HG03520 (cell line): ENCODE results near the gene SNRPD1.
"Not testable (repeated sequence)": the region's sequence is repeated elsewhere in the genome, so short reads cannot be mapped to it uniquely, and the experiment has no call there.

Source experiments
- ATAC-seq: cut with Tn5 transposase; IDR thresholded peaks from one replicate; pipeline ENCODE4 v1.9.1; 2021; ENCODE audit warnings: mild to moderate bottlenecking, moderate library complexity; ENCODE audit not compliant: unreplicated experiment

SNRPD1 gene

GRCh38 chr18:21634588-21635199 is 22.6 kb downstream of the SNRPD1 start:
- no peak for ATAC-seq

- ATAC-seq, result no peak
These were observed 24.7 kb downstream of the SNRPD1 start for GRCh38 chr18:21636769-21637168.

GRCh38 chr18:21638822-21639221 is 26.7 kb downstream of the SNRPD1 start:
- no peak for ATAC-seq

GRCh38 chr18:21640375-21640774 is 28.3 kb downstream of the SNRPD1 start:
- ATAC-seq, result not testable (repeated sequence)

- ATAC-seq, result no peak
These were observed 38.2 kb downstream of the SNRPD1 start for GRCh38 chr18:21650311-21650710.

GRCh38 chr18:21652073-21652472 is 40.0 kb downstream of the SNRPD1 start:
- ATAC-seq, result no peak

- no peak for ATAC-seq
These were observed 41.2 kb downstream of the SNRPD1 start for GRCh38 chr18:21653361-21653760.

- no peak for ATAC-seq
These were observed 44.3 kb downstream of the SNRPD1 start for GRCh38 chr18:21656402-21656801.

- ATAC-seq, result no peak
These were observed 48.0 kb downstream of the SNRPD1 start for GRCh38 chr18:21660078-21660477.

- ATAC-seq, result no peak
These were observed 50.5 kb downstream of the SNRPD1 start for GRCh38 chr18:21662581-21662980.

- no peak for ATAC-seq
These were observed 51.5 kb downstream of the SNRPD1 start for GRCh38 chr18:21663578-21663977.

- no peak for ATAC-seq
These were observed 52.0 kb downstream of the SNRPD1 start for GRCh38 chr18:21664069-21664468.

- no peak for ATAC-seq
These were observed 57.7 kb downstream of the SNRPD1 start for GRCh38 chr18:21669736-21670285.

- no peak for ATAC-seq
These were observed 60.6 kb downstream of the SNRPD1 start for GRCh38 chr18:21672521-21673267.

- not testable (repeated sequence) for ATAC-seq
These were observed 63.2 kb downstream of the SNRPD1 start for GRCh38 chr18:21675354-21675753.

GRCh38 chr18:21678859-21679258 is 66.7 kb downstream of the SNRPD1 start:
- ATAC-seq, result no peak

GRCh38 chr18:21680161-21680560 is 68.0 kb downstream of the SNRPD1 start:
- no peak for ATAC-seq

- no peak for ATAC-seq
These were observed 70.4 kb downstream of the SNRPD1 start for GRCh38 chr18:21682371-21683051.
